ENCODE data around the gene CLSTN1. TPM values are rescaled to one million over a fixed set of nuclear protein-coding genes. Genes with fewer than 3 reads are reported as not detected.

The CLSTN1 gene
- total RNA-seq, 1 donor = 140 TPM

- no peak for TF ChIP-seq CTCF (IDR thresholded peaks at IDR 0.05; ENCODE audit: extremely low read depth, low read depth, low read length)
- Histone ChIP-seq H3K4me3 (ENCODE audit: insufficient read depth, low read length) (no peak overlapping the region), H3K79me2 (ENCODE audit: insufficient read depth, low read length) (no peaks in the 10 kb centered on the region), H3K36me3 (ENCODE audit: insufficient read depth, low read length) (no peaks in the 10 kb centered on the region), H2AFZ (ENCODE audit: low read length) (no peak overlapping the region), H3K27ac (ENCODE audit: low read depth, low read length) (no peak overlapping the region), H3K4me2 (ENCODE audit: insufficient read depth, low read length) (no peak overlapping the region), H3K9me3 (ENCODE audit: low read depth, low read length) (no peaks in the 10 kb centered on the region), H3K4me1 (ENCODE audit: insufficient read depth, low read length) (peaks cover 8% of the 10 kb centered on the region), H4K20me1 (ENCODE audit: insufficient read depth, low read length) (no peaks in the 10 kb centered on the region), H3K27me3 (ENCODE audit: insufficient read depth, low read length) (no peaks in the 10 kb centered on the region)
- DNase-seq (ENCODE audit: insufficient read length, low spot score, missing footprints) = no peak
Measured at GRCh38 chr1:9710037-9710436, 113.7 kb downstream of the CLSTN1 start.

- Histone ChIP-seq H3K27me3 (ENCODE audit: insufficient read depth, low read length) (no peaks in the 10 kb centered on the region), H3K27ac (ENCODE audit: low read depth, low read length) (no peak overlapping the region), H3K4me2 (ENCODE audit: insufficient read depth, low read length) (no peak overlapping the region), H2AFZ (ENCODE audit: low read length) (no peak overlapping the region), H3K4me3 (ENCODE audit: insufficient read depth, low read length) (no peak overlapping the region), H4K20me1 (ENCODE audit: insufficient read depth, low read length) (no peaks in the 10 kb centered on the region), H3K9me3 (ENCODE audit: low read depth, low read length) (no peaks in the 10 kb centered on the region), H3K4me1 (ENCODE audit: insufficient read depth, low read length) (peaks cover 14% of the 10 kb centered on the region), H3K36me3 (ENCODE audit: insufficient read depth, low read length) (no peaks in the 10 kb centered on the region), H3K79me2 (ENCODE audit: insufficient read depth, low read length) (peaks cover 2% of the 10 kb centered on the region)
- no peak for TF ChIP-seq CTCF (IDR thresholded peaks at IDR 0.05; ENCODE audit: extremely low read depth, low read depth, low read length)
- no peak for DNase-seq (ENCODE audit: insufficient read length, low spot score, missing footprints)
Measured at GRCh38 chr1:9706178-9706577, 117.6 kb downstream of the CLSTN1 start.

DNA sequence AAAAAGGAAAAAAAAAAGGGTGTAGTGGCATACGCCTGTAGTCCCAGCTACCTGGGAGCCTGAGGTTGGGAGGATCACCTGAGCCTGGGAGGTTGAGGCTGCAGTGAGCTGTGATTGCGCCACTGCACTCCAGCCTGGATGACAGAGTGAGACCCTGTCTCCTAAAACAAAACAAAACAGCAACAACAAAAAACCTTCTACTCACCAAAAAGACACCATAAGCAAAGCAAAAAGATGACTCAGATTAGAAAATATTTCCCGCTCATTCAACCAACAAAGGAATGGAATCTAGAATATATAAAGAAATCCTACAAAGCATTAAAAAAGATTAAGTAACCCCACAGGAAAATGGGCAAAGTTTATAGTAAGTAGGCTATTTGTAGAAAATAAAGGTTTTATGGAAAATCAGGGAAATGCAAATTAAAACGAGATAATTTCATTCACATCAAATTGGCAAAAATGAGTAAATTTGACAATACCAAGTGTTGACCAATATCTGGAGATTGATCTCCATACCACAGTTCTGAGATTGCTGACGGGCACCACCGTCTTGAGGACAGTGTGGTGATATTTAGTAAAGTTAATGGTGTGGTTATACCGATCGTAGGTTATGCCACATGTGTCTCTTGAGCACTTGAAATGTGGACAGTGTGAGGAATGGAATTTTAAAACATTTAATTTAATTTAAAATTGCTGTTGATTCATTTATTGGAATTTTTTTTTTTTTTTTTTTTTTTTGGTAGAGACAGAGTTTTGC is 118.2 kb downstream of the CLSTN1 start:
- H3K4me2 ChIP-seq (ENCODE audit: insufficient read depth, low read length) = peak overlapping the region; percentile 52
- no peaks in the 10 kb centered on the region for H3K27me3 ChIP-seq (ENCODE audit: insufficient read depth, low read length)
- H3K36me3 ChIP-seq (ENCODE audit: insufficient read depth, low read length) = no peaks in the 10 kb centered on the region
- peak; percentile 91 for DNase-seq (ENCODE audit: insufficient read length, low spot score, missing footprints)
- H3K4me3 ChIP-seq (ENCODE audit: insufficient read depth, low read length) = no peak overlapping the region
- H2AFZ ChIP-seq (ENCODE audit: low read length) = no peak overlapping the region
- no peak overlapping the region for H3K27ac ChIP-seq (ENCODE audit: low read depth, low read length)
- peaks cover 19% of the 10 kb centered on the region for H3K4me1 ChIP-seq (ENCODE audit: insufficient read depth, low read length)
- H4K20me1 ChIP-seq (ENCODE audit: insufficient read depth, low read length) = no peaks in the 10 kb centered on the region
- TF ChIP-seq CTCF (IDR thresholded peaks at IDR 0.05; ENCODE audit: extremely low read depth, low read depth, low read length) = no peak
- peaks cover 2% of the 10 kb centered on the region for H3K79me2 ChIP-seq (ENCODE audit: insufficient read depth, low read length)
- H3K9me3 ChIP-seq (ENCODE audit: low read depth, low read length) = no peaks in the 10 kb centered on the region

DNA sequence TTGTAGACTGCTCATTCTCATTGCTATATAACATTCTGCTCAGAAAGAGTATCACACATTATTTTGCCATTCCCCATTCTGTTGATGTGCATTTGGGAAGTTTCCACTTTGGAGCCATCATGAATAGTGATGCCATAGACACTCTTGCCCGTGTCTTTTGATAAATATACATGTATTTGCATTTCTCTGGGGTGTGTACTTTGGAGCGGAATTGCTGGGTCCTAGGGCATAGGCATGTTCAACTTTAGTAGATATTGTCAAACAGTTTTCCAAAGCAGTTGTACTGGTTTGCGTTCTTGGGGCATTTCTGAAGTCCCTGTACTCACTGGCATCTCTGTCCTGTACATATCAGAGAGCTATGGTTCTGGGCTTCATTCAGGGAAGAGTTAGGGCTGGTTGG is 120.1 kb downstream of the CLSTN1 start:
- TF ChIP-seq CTCF (IDR thresholded peaks at IDR 0.05; ENCODE audit: extremely low read depth, low read depth, low read length) = no peak

More for the DNA sequence above, 120.1 kb downstream of the CLSTN1 start:
- no peak overlapping the region for H3K4me3 ChIP-seq (ENCODE audit: insufficient read depth, low read length)
- no peak for DNase-seq (ENCODE audit: insufficient read length, low spot score, missing footprints)
- no peak overlapping the region for H3K27ac ChIP-seq (ENCODE audit: low read depth, low read length)
- no peak overlapping the region for H2AFZ ChIP-seq (ENCODE audit: low read length)
- no peaks in the 10 kb centered on the region for H4K20me1 ChIP-seq (ENCODE audit: insufficient read depth, low read length)
- no peak overlapping the region for H3K4me2 ChIP-seq (ENCODE audit: insufficient read depth, low read length)
- no peaks in the 10 kb centered on the region for H3K36me3 ChIP-seq (ENCODE audit: insufficient read depth, low read length)
- H3K79me2 ChIP-seq (ENCODE audit: insufficient read depth, low read length) = peaks cover 2% of the 10 kb centered on the region
- H3K27me3 ChIP-seq (ENCODE audit: insufficient read depth, low read length) = no peaks in the 10 kb centered on the region
- no peaks in the 10 kb centered on the region for H3K9me3 ChIP-seq (ENCODE audit: low read depth, low read length)
- H3K4me1 ChIP-seq (ENCODE audit: insufficient read depth, low read length) = peaks cover 27% of the 10 kb centered on the region
